HEK293 (cell line): ENCODE data around the gene DPY19L3.
A peak's percentile ranks its signal among the peaks of the same experiment; 100 is the strongest.

Source experiments
- CTCF ChIA-PET: fragments of 350-600 bp; formaldehyde crosslinking; extraction: SDS; loops from one replicate; lab custom pipeline; 2021; ENCODE audit warnings: antibody characterized with exemption; lab: Yijun Ruan, JAX
- POLR2A ChIA-PET: fragments of 300-600 bp; formaldehyde crosslinking; extraction: SDS; loops from one replicate; lab custom pipeline; 2020; ENCODE audit warnings: antibody characterized with exemption, inconsistent platforms; lab: Yijun Ruan, JAX
- H3K27ac ChIP-seq: fragments of 200-500 bp; sonication (Bioruptor generic); 2 replicates; pipeline ENCODE4 v1.5.1; 2014; ENCODE audit warnings: low read depth, low read length, control low read depth, inconsistent platforms; ENCODE audit errors: extremely low read depth
- H3K36me3 ChIP-seq, 2 experiments: fragments of 200-500 bp in 1 of 2; sonication (Bioruptor generic) in 1 of 2; 1 replicate in 1 of 2; 2 replicates in 1 of 2; pipeline ENCODE4 v1.5.1; 2014 to 2017; ENCODE audit warnings: inconsistent platforms in 2 of 2, low read length in 2 of 2; ENCODE audit not compliant: control insufficient read depth in 2 of 2, insufficient read depth in 1 of 2
- H3K4me1 ChIP-seq: fragments of 200-500 bp; sonication (Bioruptor generic); 2 replicates; pipeline ENCODE4 v1.5.1; 2014; ENCODE audit warnings: mild to moderate bottlenecking, low read length, inconsistent platforms; ENCODE audit not compliant: control insufficient read depth, insufficient read depth
- H3K4me3 ChIP-seq: 2 replicates; pipeline ENCODE4 v1.5.1; 2011; ENCODE audit warnings: low read depth, mild to moderate bottlenecking, control low read depth, low read length, moderate library complexity
- H3K9me3 ChIP-seq: fragments of 200-500 bp; sonication (Bioruptor generic); 2 replicates; pipeline ENCODE4 v1.5.1; 2014; ENCODE audit warnings: low read depth, low read length, inconsistent platforms; ENCODE audit not compliant: control insufficient read depth, insufficient read depth
- ATF2 ChIP-seq: fragments of 450-650 bp; formaldehyde crosslinking; IDR thresholded peaks from 2 replicates; pipeline ENCODE4 v1.5.1; 2016; ENCODE audit warnings: missing biosample characterization, missing genetic modification characterization, low read depth
- KLF16 ChIP-seq: fragments of 450-650 bp; formaldehyde crosslinking; IDR thresholded peaks from 2 replicates; pipeline ENCODE4 v1.5.1; 2017; ENCODE audit warnings: missing biosample characterization, missing genetic modification characterization
- MZF1 ChIP-seq: fragments of 450-650 bp; formaldehyde crosslinking; IDR thresholded peaks from 2 replicates; pipeline ENCODE4 v1.5.1; 2017; ENCODE audit warnings: missing biosample characterization, missing genetic modification characterization, borderline replicate concordance
- RBAK ChIP-seq: fragments of 450-650 bp; formaldehyde crosslinking; IDR thresholded peaks from 2 replicates; pipeline ENCODE4 v1.5.1; 2016; ENCODE audit warnings: missing biosample characterization, missing genetic modification characterization
- SCRT2 ChIP-seq: fragments of 450-650 bp; formaldehyde crosslinking; IDR thresholded peaks from 2 replicates; pipeline ENCODE4 v1.5.1; 2016; ENCODE audit warnings: missing biosample characterization, missing genetic modification characterization
- SETDB1 ChIP-seq: IDR thresholded peaks from one replicate; pipeline ENCODE4 v1.6.1; 2017; ENCODE audit warnings: mild to moderate bottlenecking, low read length, moderate library complexity, mixed read lengths; ENCODE audit not compliant: insufficient read length
- TRIM28 ChIP-seq: IDR thresholded peaks from 2 replicates; pipeline ENCODE4 v1.6.1; 2011; ENCODE audit warnings: low read length, control low read depth, borderline replicate concordance
- ZBTB44 ChIP-seq: fragments of 450-650 bp; IDR thresholded peaks from 2 replicates; pipeline ENCODE4 v1.5.1; 2018; ENCODE audit warnings: missing biosample characterization, mild to moderate bottlenecking, missing genetic modification characterization
- ZNF114 ChIP-seq: fragments of 450-650 bp; formaldehyde crosslinking; IDR thresholded peaks from 2 replicates; pipeline ENCODE4 v1.5.0; 2017; ENCODE audit warnings: missing biosample characterization, missing genetic modification characterization
- ZNF132 ChIP-seq: fragments of 450-650 bp; formaldehyde crosslinking; IDR thresholded peaks from 2 replicates; pipeline ENCODE4 v1.5.1; 2017; ENCODE audit warnings: missing biosample characterization, missing genetic modification characterization, borderline replicate concordance
- ZNF148 ChIP-seq: fragments of 450-650 bp; formaldehyde crosslinking; IDR thresholded peaks from 2 replicates; pipeline ENCODE4 v1.5.0; 2017; ENCODE audit warnings: missing biosample characterization, missing genetic modification characterization, borderline replicate concordance
- ZNF18 ChIP-seq: fragments of 450-650 bp; formaldehyde crosslinking; IDR thresholded peaks from 2 replicates; pipeline ENCODE4 v1.5.1; 2016; ENCODE audit warnings: missing biosample characterization, missing genetic modification characterization
- ZNF521 ChIP-seq: fragments of 450-650 bp; formaldehyde crosslinking; IDR thresholded peaks from 2 replicates; pipeline ENCODE4 v1.5.1; 2017; ENCODE audit warnings: missing biosample characterization, mild to moderate bottlenecking, missing genetic modification characterization
- ZNF629 ChIP-seq: fragments of 450-650 bp; formaldehyde crosslinking; IDR thresholded peaks from 2 replicates; pipeline ENCODE4 v1.5.1; 2017; ENCODE audit warnings: missing biosample characterization, missing genetic modification characterization
- ZNF677 ChIP-seq: fragments of 450-650 bp; IDR thresholded peaks from 2 replicates; pipeline ENCODE4 v1.5.0; 2018; ENCODE audit warnings: missing biosample characterization, mild to moderate bottlenecking, missing genetic modification characterization, moderate library complexity
- ZNF76 ChIP-seq: fragments of 450-650 bp; formaldehyde crosslinking; IDR thresholded peaks from 2 replicates; pipeline ENCODE4; 2016; ENCODE audit warnings: low read depth, missing biosample characterization, missing genetic modification characterization, borderline replicate concordance

The DPY19L3 gene

DNA sequence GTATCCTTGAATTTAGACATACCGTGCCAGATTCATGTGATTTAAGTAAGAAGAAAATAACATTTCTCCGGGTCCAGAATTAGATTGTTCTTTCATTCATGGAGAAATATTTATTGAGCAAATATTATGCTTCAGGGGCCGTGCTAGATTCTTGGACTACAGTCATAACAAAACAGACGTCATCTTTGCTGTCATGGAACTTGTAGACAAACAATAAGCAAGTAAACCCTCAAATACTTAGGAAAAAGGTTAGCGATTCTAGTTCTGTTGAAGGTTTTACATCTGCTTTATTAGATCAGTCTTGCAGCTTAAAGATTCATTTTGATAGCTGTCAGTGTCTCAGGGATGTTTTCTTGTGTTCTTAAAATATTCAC lies 43.3 kb upstream of the DPY19L3 start (continued):
- no peak for TF ChIP-seq ZNF76
- no peak for TF ChIP-seq ZNF132
- TF ChIP-seq, all 188 proteins: peak for 0

DNA sequence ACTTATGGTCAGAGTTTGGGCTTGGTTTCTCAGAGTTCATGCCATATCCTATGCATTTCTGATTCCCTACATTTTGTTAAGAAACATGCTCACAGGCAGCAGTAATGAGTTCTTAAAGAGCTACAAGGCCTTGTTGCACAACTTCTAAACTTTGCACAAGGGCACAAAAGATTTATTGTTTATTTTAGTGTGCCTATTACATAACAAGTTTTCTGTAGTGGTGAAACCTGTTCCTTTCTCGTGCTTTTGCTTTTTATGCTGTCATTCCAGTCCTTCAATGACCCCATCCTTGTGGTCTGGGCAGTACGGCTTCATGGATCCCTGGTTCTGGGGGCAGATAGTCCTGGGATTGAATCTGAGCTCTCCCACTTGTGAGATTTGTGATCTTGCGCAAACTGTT lies 42.4 kb upstream of the DPY19L3 start:
- POLR2A ChIA-PET: interaction anchor here (0.9 kb wide), 1 partner anchor 42 kb away, joined by 4 read pairs; the partner anchor contains the start of gene DPY19L3

DNA sequence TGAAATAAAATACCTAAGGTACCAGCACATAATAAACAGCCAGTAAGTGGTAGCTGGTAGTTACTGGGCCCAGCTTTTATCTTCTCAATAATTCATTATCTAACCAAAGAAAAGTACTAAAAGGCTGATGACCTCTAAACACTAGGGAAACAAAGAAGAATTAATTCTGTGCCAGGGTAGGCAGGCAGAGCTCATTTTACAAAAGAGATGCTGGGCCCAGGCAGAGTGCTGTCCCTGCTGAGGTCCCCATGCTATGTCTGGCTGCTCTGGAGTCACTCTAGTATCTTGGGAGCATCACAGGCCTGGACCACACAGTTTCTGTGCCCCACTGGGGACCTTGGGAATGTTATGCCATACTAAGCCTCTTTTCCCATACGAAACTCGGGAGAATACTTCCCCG lies 41.9 kb upstream of the DPY19L3 start:
- no peak for TF ChIP-seq ZNF18
- no peak for TF ChIP-seq ZBTB44 (tag by site-specific recombination)
- H3K9me3 ChIP-seq: no peaks in the 10 kb centered on the region; the same call in 1 of the 2 replicates
- no peak overlapping the region for H3K4me3 ChIP-seq
- H3K4me1 ChIP-seq: peaks cover 8% of the 10 kb centered on the region; the same call in 1 of the 2 replicates
- peaks cover 82 to 88% of the 10 kb centered on the region in 2 experiments for H3K36me3 ChIP-seq
- H3K27ac ChIP-seq: peak overlapping the region; percentile 21; the same call in 1 of the 2 replicates
- ChIA-PET POLR2A (interaction anchor here (0.9 kb wide), 1 partner anchor 42 kb away, joined by 4 read pairs; the partner anchor contains the start of gene DPY19L3), CTCF (interaction anchor here (0.5 to 2.5 kb wide), 4 partner anchors 13 to 472 kb away, joined by 3 to 14 read pairs (median 6); no protein-coding TSS in a partner anchor)

More for the DNA sequence above, 42.4 kb upstream of the DPY19L3 start:
- CTCF ChIA-PET: interaction anchor here (0.5 to 2.5 kb wide), 4 partner anchors 13 to 472 kb away, joined by 3 to 14 read pairs (median 6); no protein-coding TSS in a partner anchor
- TF ChIP-seq ZNF148 (tag by site-specific recombination): no peak
- no peak for TF ChIP-seq KLF16
- TF ChIP-seq RBAK (tag by site-specific recombination): no peak
- TF ChIP-seq MZF1: no peak
- no peak for TF ChIP-seq SETDB1
- TF ChIP-seq ZNF114 (tag by site-specific recombination): no peak
- TF ChIP-seq ZNF521: no peak
- TF ChIP-seq SCRT2 (tag by site-specific recombination): peak; percentile 91
- TF ChIP-seq, all 188 proteins: peak for 1
- Histone ChIP-seq H3K36me3 (peaks cover 86 to 93% of the 10 kb centered on the region in 2 experiments), H3K9me3 (no peaks in the 10 kb centered on the region; the same call in 1 of the 2 replicates), H3K4me3 (no peak overlapping the region), H3K27ac (peak overlapping the region; percentile 21; the same call in 1 of the 2 replicates), H3K4me1 (peaks cover 3% of the 10 kb centered on the region; the same call in 1 of the 2 replicates)

- H3K9me3 ChIP-seq: no peaks in the 10 kb centered on the region; the same call in 1 of the 2 replicates
- TF ChIP-seq ZNF629 (tag by site-specific recombination): 0 out of 2 replicates have a peak, but pooled peaks have one; percentile 24
- no peak for TF ChIP-seq TRIM28
- TF ChIP-seq ZNF677 (tag by site-specific recombination): 0 out of 2 replicates have a peak, but pooled peaks have one; percentile 26
- peak; percentile 83 for TF ChIP-seq ATF2 (tag by site-specific recombination)
- ChIA-PET POLR2A (no interaction called here), CTCF (interaction anchor here (1.5 to 2.5 kb wide), 2 partner anchors 24 to 206 kb away, joined by 5 to 14 read pairs; no protein-coding TSS in a partner anchor)
- peaks cover 8% of the 10 kb centered on the region; the same call in 1 of the 2 replicates for H3K4me1 ChIP-seq
- H3K4me3 ChIP-seq: no peak overlapping the region
- H3K27ac ChIP-seq: no peak overlapping the region
- H3K36me3 ChIP-seq: peaks cover 82 to 84% of the 10 kb centered on the region in 2 experiments
Observed at GRCh38 chr19:32364040-32364439, 41.5 kb upstream of the DPY19L3 start.
